ENCODE results near the gene HVCN1.

HVCN1 gene

DNA sequence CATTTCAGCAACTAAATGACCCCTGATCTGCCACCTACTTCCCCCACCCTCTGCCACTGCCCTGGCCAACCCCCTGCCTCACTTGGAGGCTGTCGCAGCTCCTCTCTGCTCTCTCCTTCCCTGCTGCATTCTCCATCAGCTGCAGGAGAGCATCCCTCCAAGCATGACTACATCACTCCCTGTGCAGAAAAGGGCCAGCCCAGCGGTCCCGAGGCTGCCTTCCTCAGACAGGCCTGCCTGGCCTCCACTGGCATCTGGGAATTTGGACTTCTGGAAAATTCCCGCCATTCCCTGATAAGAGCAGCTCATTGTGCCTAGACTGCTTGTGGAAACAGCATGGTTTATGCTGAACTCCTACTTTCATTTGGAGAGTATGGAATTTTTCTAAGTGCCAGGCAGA, 12.7 kb downstream of the HVCN1 start:
- H3K27ac ChIP-seq (ENCODE audit: low read depth, low read length), result no peak overlapping the region
- H3K9me3 ChIP-seq (ENCODE audit: control insufficient read depth in 1 of 2, low read length in 2 of 2), result no peaks in the 10 kb centered on the region
- no peak overlapping the region for H3K4me3 ChIP-seq (ENCODE audit: low read depth in 1 of 2, low read length in 2 of 2)
- peaks cover 0 to 12% of the 10 kb centered on the region in 2 donors for H3K4me1 ChIP-seq (ENCODE audit: control insufficient read depth in 1 of 2, insufficient read depth in 2 of 2, low read length in 2 of 2)
- H3K9ac ChIP-seq (ENCODE audit: low read depth in 1 of 2, low read length in 2 of 2), result no peak overlapping the region
- H3K27me3 ChIP-seq (ENCODE audit: control insufficient read depth in 1 of 2, insufficient read depth in 2 of 2, low read length in 2 of 2), result no peaks in the 10 kb centered on the region
- H3K36me3 ChIP-seq (ENCODE audit: control insufficient read depth in 1 of 2, insufficient read depth in 2 of 2, low read length in 2 of 2), result no peaks in the 10 kb centered on the region

DNA sequence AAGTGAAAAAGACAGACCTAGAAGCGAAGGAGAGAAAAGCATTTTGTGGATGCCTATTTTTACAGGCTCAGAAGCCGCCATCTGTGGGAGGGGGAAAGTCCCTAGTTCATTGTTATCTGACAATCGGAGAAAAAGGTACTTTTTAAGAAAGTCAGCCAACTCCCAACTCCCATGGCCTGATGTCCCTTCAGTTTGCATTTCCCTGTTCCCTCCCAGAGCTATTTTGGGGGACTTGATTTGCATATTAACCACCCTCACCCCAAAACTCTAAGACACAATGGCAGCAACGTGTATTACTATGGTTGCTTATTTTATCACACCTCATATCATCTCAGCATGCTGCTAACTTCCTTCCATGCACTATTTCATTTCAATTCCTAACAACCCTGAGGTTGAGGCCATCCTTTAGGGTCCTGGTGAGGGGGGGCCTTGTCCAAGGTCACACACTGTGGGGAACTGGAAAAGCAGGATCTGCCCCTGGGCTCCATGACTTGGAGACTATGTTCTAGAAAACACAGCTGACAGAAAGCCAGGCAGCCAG, 18.7 kb downstream of the HVCN1 start:
- Histone ChIP-seq H3K36me3 (ENCODE audit: control insufficient read depth in 1 of 2, insufficient read depth in 2 of 2, low read length in 2 of 2) (no peaks in the 10 kb centered on the region), H3K4me1 (ENCODE audit: control insufficient read depth in 1 of 2, insufficient read depth in 2 of 2, low read length in 2 of 2) (no peaks in the 10 kb centered on the region), H3K9me3 (ENCODE audit: control insufficient read depth in 1 of 2, low read length in 2 of 2) (no peaks in the 10 kb centered on the region), H3K4me3 (ENCODE audit: low read depth in 1 of 2, low read length in 2 of 2) (no peak overlapping the region), H3K27me3 (ENCODE audit: control insufficient read depth in 1 of 2, insufficient read depth in 2 of 2, low read length in 2 of 2) (no peaks in the 10 kb centered on the region), H3K27ac (ENCODE audit: low read depth, low read length) (no peak overlapping the region), H3K9ac (ENCODE audit: low read depth in 1 of 2, low read length in 2 of 2) (no peak overlapping the region)

DNA sequence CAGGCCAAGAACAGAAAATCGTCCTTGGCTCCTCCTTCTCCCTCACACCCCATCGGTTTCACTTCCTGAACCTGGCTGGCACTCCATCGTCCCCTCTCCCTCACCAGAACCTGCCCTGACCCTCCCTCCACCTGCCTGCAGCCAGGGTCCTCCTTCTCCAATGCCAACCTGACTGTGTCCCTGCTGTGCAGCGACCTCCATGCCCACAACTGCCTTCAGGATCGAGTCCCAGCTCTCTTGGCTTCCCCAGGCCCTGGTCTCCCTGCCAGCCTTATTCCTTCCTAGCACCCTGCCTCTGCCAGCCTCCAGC, 19.8 kb downstream of the HVCN1 start:
- no peak overlapping the region for H3K9ac ChIP-seq (ENCODE audit: low read depth in 1 of 2, low read length in 2 of 2)
- no peaks in the 10 kb centered on the region for H3K27me3 ChIP-seq (ENCODE audit: control insufficient read depth in 1 of 2, insufficient read depth in 2 of 2, low read length in 2 of 2)
- no peaks in the 10 kb centered on the region for H3K4me1 ChIP-seq (ENCODE audit: control insufficient read depth in 1 of 2, insufficient read depth in 2 of 2, low read length in 2 of 2)
- H3K36me3 ChIP-seq (ENCODE audit: control insufficient read depth in 1 of 2, insufficient read depth in 2 of 2, low read length in 2 of 2), result no peaks in the 10 kb centered on the region
- no peaks in the 10 kb centered on the region for H3K9me3 ChIP-seq (ENCODE audit: control insufficient read depth in 1 of 2, low read length in 2 of 2)
- no peak overlapping the region for H3K27ac ChIP-seq (ENCODE audit: low read depth, low read length)
- H3K4me3 ChIP-seq (ENCODE audit: low read depth in 1 of 2, low read length in 2 of 2), result no peak overlapping the region

- Histone ChIP-seq H3K4me3 (ENCODE audit: low read depth in 1 of 2, low read length in 2 of 2) (no peak overlapping the region), H3K36me3 (ENCODE audit: control insufficient read depth in 1 of 2, insufficient read depth in 2 of 2, low read length in 2 of 2) (no peaks in the 10 kb centered on the region), H3K9me3 (ENCODE audit: control insufficient read depth in 1 of 2, low read length in 2 of 2) (no peaks in the 10 kb centered on the region), H3K27me3 (ENCODE audit: control insufficient read depth in 1 of 2, insufficient read depth in 2 of 2, low read length in 2 of 2) (no peaks in the 10 kb centered on the region), H3K4me1 (ENCODE audit: control insufficient read depth in 1 of 2, insufficient read depth in 2 of 2, low read length in 2 of 2) (no peaks in the 10 kb centered on the region), H3K9ac (ENCODE audit: low read depth in 1 of 2, low read length in 2 of 2) (no peak overlapping the region), H3K27ac (ENCODE audit: low read depth, low read length) (no peak overlapping the region)
These were observed 20.3 kb downstream of the HVCN1 start for GRCh38 chr12:110668480-110669192.

GRCh38 chr12:110667671-110668070, 21.2 kb downstream of the HVCN1 start:
- H3K9me3 ChIP-seq (ENCODE audit: control insufficient read depth in 1 of 2, low read length in 2 of 2), result no peaks in the 10 kb centered on the region
- H3K27ac ChIP-seq (ENCODE audit: low read depth, low read length), result no peak overlapping the region
- no peaks in the 10 kb centered on the region for H3K4me1 ChIP-seq (ENCODE audit: control insufficient read depth in 1 of 2, insufficient read depth in 2 of 2, low read length in 2 of 2)
- no peaks in the 10 kb centered on the region for H3K36me3 ChIP-seq (ENCODE audit: control insufficient read depth in 1 of 2, insufficient read depth in 2 of 2, low read length in 2 of 2)
- H3K4me3 ChIP-seq (ENCODE audit: low read depth in 1 of 2, low read length in 2 of 2), result no peak overlapping the region
- H3K9ac ChIP-seq (ENCODE audit: low read depth in 1 of 2, low read length in 2 of 2), result no peak overlapping the region
- H3K27me3 ChIP-seq (ENCODE audit: control insufficient read depth in 1 of 2, insufficient read depth in 2 of 2, low read length in 2 of 2), result no peaks in the 10 kb centered on the region

- H3K27ac ChIP-seq (ENCODE audit: low read depth, low read length), result no peak overlapping the region
- peaks cover 0 to 1% of the 10 kb centered on the region in 2 donors for H3K4me1 ChIP-seq (ENCODE audit: control insufficient read depth in 1 of 2, insufficient read depth in 2 of 2, low read length in 2 of 2)
- no peaks in the 10 kb centered on the region for H3K36me3 ChIP-seq (ENCODE audit: control insufficient read depth in 1 of 2, insufficient read depth in 2 of 2, low read length in 2 of 2)
- no peak overlapping the region for H3K4me3 ChIP-seq (ENCODE audit: low read depth in 1 of 2, low read length in 2 of 2)
- no peaks in the 10 kb centered on the region for H3K9me3 ChIP-seq (ENCODE audit: control insufficient read depth in 1 of 2, low read length in 2 of 2)
- no peaks in the 10 kb centered on the region for H3K27me3 ChIP-seq (ENCODE audit: control insufficient read depth in 1 of 2, insufficient read depth in 2 of 2, low read length in 2 of 2)
- no peak overlapping the region for H3K9ac ChIP-seq (ENCODE audit: low read depth in 1 of 2, low read length in 2 of 2)
These were observed 22.0 kb downstream of the HVCN1 start for GRCh38 chr12:110666892-110667291.

GRCh38 chr12:110661337-110661972, 27.5 kb downstream of the HVCN1 start:
- H3K36me3 ChIP-seq (ENCODE audit: control insufficient read depth in 1 of 2, insufficient read depth in 2 of 2, low read length in 2 of 2), result no peaks in the 10 kb centered on the region
- no peak overlapping the region for H3K27ac ChIP-seq (ENCODE audit: low read depth, low read length)
- H3K4me1 ChIP-seq (ENCODE audit: control insufficient read depth in 1 of 2, insufficient read depth in 2 of 2, low read length in 2 of 2), result peaks cover 3% of the 10 kb centered on the region in 2 donors
- H3K9ac ChIP-seq (ENCODE audit: low read depth in 1 of 2, low read length in 2 of 2), result no peak overlapping the region
- H3K4me3 ChIP-seq (ENCODE audit: low read depth in 1 of 2, low read length in 2 of 2), result no peak overlapping the region
- no peaks in the 10 kb centered on the region for H3K9me3 ChIP-seq (ENCODE audit: control insufficient read depth in 1 of 2, low read length in 2 of 2)
- no peaks in the 10 kb centered on the region for H3K27me3 ChIP-seq (ENCODE audit: control insufficient read depth in 1 of 2, insufficient read depth in 2 of 2, low read length in 2 of 2)

- H3K9me3 ChIP-seq (ENCODE audit: control insufficient read depth in 1 of 2, low read length in 2 of 2), result no peaks in the 10 kb centered on the region
- peaks cover 3% of the 10 kb centered on the region in 2 donors for H3K4me1 ChIP-seq (ENCODE audit: control insufficient read depth in 1 of 2, insufficient read depth in 2 of 2, low read length in 2 of 2)
- H3K36me3 ChIP-seq (ENCODE audit: control insufficient read depth in 1 of 2, insufficient read depth in 2 of 2, low read length in 2 of 2), result no peaks in the 10 kb centered on the region
- no peak overlapping the region for H3K4me3 ChIP-seq (ENCODE audit: low read depth in 1 of 2, low read length in 2 of 2)
- H3K27me3 ChIP-seq (ENCODE audit: control insufficient read depth in 1 of 2, insufficient read depth in 2 of 2, low read length in 2 of 2), result no peaks in the 10 kb centered on the region
- no peak overlapping the region for H3K27ac ChIP-seq (ENCODE audit: low read depth, low read length)
- no peak overlapping the region for H3K9ac ChIP-seq (ENCODE audit: low read depth in 1 of 2, low read length in 2 of 2)
These were observed 30.0 kb downstream of the HVCN1 start for GRCh38 chr12:110658878-110659277.

DNA sequence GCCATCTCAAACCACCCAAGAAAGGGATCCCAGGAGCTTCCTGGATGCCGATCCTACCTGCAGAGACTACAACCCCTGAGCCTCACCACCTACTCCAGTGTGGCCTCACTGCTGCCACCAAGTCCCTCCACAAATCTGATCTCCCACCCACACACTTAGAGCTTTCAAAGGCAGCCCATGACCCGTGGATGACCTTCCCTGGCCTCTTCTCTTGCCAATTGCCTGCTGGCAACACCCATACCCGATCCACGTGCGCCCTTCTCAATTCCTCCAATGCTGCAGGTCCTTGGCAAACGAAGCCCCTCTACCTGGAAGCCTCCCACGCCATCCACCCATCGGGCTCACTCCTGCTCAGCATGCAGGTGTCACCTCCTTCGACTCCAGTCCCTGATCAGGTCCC, 30.7 kb downstream of the HVCN1 start:
- no peak overlapping the region for H3K27ac ChIP-seq (ENCODE audit: low read depth, low read length)

GRCh38 chr12:110657747-110658146, 31.2 kb downstream of the HVCN1 start:
- no peak overlapping the region for H3K27ac ChIP-seq (ENCODE audit: low read depth, low read length)
- H3K4me3 ChIP-seq (ENCODE audit: low read depth in 1 of 2, low read length in 2 of 2), result no peak overlapping the region
- peaks cover 3% of the 10 kb centered on the region in 2 donors for H3K4me1 ChIP-seq (ENCODE audit: control insufficient read depth in 1 of 2, insufficient read depth in 2 of 2, low read length in 2 of 2)
- no peak overlapping the region for H3K9ac ChIP-seq (ENCODE audit: low read depth in 1 of 2, low read length in 2 of 2)
- no peaks in the 10 kb centered on the region for H3K27me3 ChIP-seq (ENCODE audit: control insufficient read depth in 1 of 2, insufficient read depth in 2 of 2, low read length in 2 of 2)
- H3K36me3 ChIP-seq (ENCODE audit: control insufficient read depth in 1 of 2, insufficient read depth in 2 of 2, low read length in 2 of 2), result no peaks in the 10 kb centered on the region
- H3K9me3 ChIP-seq (ENCODE audit: control insufficient read depth in 1 of 2, low read length in 2 of 2), result no peaks in the 10 kb centered on the region

More for the DNA sequence above, 30.7 kb downstream of the HVCN1 start:
- H3K9me3 ChIP-seq (ENCODE audit: control insufficient read depth in 1 of 2, low read length in 2 of 2), result no peaks in the 10 kb centered on the region
- H3K4me3 ChIP-seq (ENCODE audit: low read depth in 1 of 2, low read length in 2 of 2), result no peak overlapping the region
- no peaks in the 10 kb centered on the region for H3K36me3 ChIP-seq (ENCODE audit: control insufficient read depth in 1 of 2, insufficient read depth in 2 of 2, low read length in 2 of 2)
- H3K9ac ChIP-seq (ENCODE audit: low read depth in 1 of 2, low read length in 2 of 2), result no peak overlapping the region
- H3K4me1 ChIP-seq (ENCODE audit: control insufficient read depth in 1 of 2, insufficient read depth in 2 of 2, low read length in 2 of 2), result peaks cover 3% of the 10 kb centered on the region in 2 donors
- H3K27me3 ChIP-seq (ENCODE audit: control insufficient read depth in 1 of 2, insufficient read depth in 2 of 2, low read length in 2 of 2), result no peaks in the 10 kb centered on the region

All from duodenal mucosa (tissue), 2 donors.